DND-41 (cell line): ENCODE measurements around the gene LAMP1.

ENCODE experiments used
- ATAC-seq: fragments of 200-7000 bp; cut with Tn5 transposase; 3 replicates; pipeline ENCODE4 v1.9.1; 2021; ENCODE audit warnings: low read depth; ENCODE audit not compliant: insufficient read depth
- DNase-seq: peaks from one replicate; pipeline ENCODE4 v3.0.0-alpha.2; 2020
- H2AFZ ChIP-seq: 2 replicates; pipeline ENCODE4 v1.6.0; 2012; ENCODE audit warnings: low read depth, low read length
- H3K27ac ChIP-seq: 2 replicates; pipeline ENCODE4 v1.5.1; 2012; ENCODE audit warnings: low read length, inconsistent platforms
- H3K27me3 ChIP-seq: fragments of 200-600 bp; sonication (generic); 2 replicates; pipeline ENCODE4 v1.6.0; 2012; ENCODE audit warnings: low read length, mild to moderate bottlenecking, inconsistent platforms; ENCODE audit not compliant: insufficient read depth, poor library complexity
- H3K36me3 ChIP-seq: 2 replicates; pipeline ENCODE4 v1.5.1; 2012; ENCODE audit warnings: low read length, inconsistent platforms; ENCODE audit not compliant: insufficient read depth
- H3K4me1 ChIP-seq: 2 replicates; pipeline ENCODE4 v1.5.1; 2012; ENCODE audit warnings: mild to moderate bottlenecking, low read length; ENCODE audit not compliant: insufficient read depth
- H3K4me2 ChIP-seq: 2 replicates; pipeline ENCODE4 v1.6.0; 2012; ENCODE audit warnings: mild to moderate bottlenecking, moderate library complexity, low read length, inconsistent platforms; ENCODE audit not compliant: insufficient read depth
- H3K4me3 ChIP-seq, 2 experiments: fragments of 200-600 bp in 1 of 2; shearing (Covaris generic) in 1 of 2; 2 replicates each; pipeline ENCODE4 v1.5.1; 2012 to 2016; ENCODE audit warnings: inconsistent platforms in 2 of 2, low read length in 2 of 2, mild to moderate bottlenecking in 2 of 2, low read depth in 1 of 2, moderate library complexity in 1 of 2
- H3K79me2 ChIP-seq: 2 replicates; pipeline ENCODE4 v1.6.0; 2012; ENCODE audit warnings: low read length, inconsistent platforms; ENCODE audit not compliant: insufficient read depth
- H3K9ac ChIP-seq: 2 replicates; pipeline ENCODE4 v1.6.0; 2012; ENCODE audit warnings: low read depth, mild to moderate bottlenecking, inconsistent platforms, low read length, moderate library complexity
- H3K9me3 ChIP-seq: 2 replicates; pipeline ENCODE4 v1.5.1; 2012; ENCODE audit warnings: low read length, moderate library complexity, mild to moderate bottlenecking, inconsistent platforms; ENCODE audit not compliant: insufficient read depth, severe bottlenecking
- H4K20me1 ChIP-seq: 2 replicates; pipeline ENCODE4 v1.6.0; 2012; ENCODE audit warnings: low read length; ENCODE audit not compliant: insufficient read depth
- CTCF ChIP-seq: IDR thresholded peaks from 2 replicates; pipeline ENCODE4 v1.5.1; 2012; ENCODE audit warnings: borderline replicate concordance, low read length, moderate library complexity, mild to moderate bottlenecking; ENCODE audit not compliant: poor library complexity, severe bottlenecking; ENCODE audit errors: extremely low read depth
- EZH2 ChIP-seq: IDR thresholded peaks from 3 replicates; pipeline ENCODE4 v1.6.1; 2012; ENCODE audit warnings: borderline replicate concordance, low read depth, mild to moderate bottlenecking, moderate library complexity, low read length, inconsistent platforms; ENCODE audit not compliant: severe bottlenecking

LAMP1 gene

DNA sequence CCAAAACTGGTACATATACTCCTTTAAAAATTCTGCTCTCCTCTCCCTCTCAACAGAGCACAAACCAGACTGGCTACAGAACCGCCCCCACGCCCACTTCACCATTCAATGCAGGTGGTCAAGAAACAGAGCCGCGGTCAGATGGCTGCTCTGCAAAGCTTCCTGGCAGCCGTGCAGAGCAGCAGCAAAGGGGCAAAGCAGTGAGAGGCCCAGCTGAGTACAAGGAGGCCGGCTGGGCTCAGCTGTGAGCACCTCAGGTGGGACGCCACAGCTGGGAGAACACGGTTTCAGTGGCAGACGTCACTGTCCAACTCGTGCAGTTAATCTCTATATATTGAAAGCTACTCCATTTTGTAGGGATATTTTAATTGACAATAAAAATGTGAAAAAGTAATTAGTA, 58.6 kb downstream of the LAMP1 start:
- H2AFZ ChIP-seq, result no peak overlapping the region
- ATAC-seq (no peak), DNase-seq (no peak)
- H3K27me3 ChIP-seq, result peaks cover 11% of the 10 kb centered on the region
- H3K36me3 ChIP-seq, result no peaks in the 10 kb centered on the region
- H3K9me3 ChIP-seq, result no peaks in the 10 kb centered on the region
- H3K4me3 ChIP-seq, result no peak overlapping the region
- H3K27ac ChIP-seq, result no peak overlapping the region
- TF ChIP-seq EZH2 (no peak), CTCF (no peak)
- H4K20me1 ChIP-seq, result no peaks in the 10 kb centered on the region
- no peaks in the 10 kb centered on the region for H3K4me1 ChIP-seq
- H3K9ac ChIP-seq, result no peak overlapping the region
- no peak overlapping the region for H3K4me2 ChIP-seq
- no peaks in the 10 kb centered on the region for H3K79me2 ChIP-seq

GRCh38 chr13:113356596-113356995, 59.6 kb downstream of the LAMP1 start:
- H3K4me1 ChIP-seq, result no peaks in the 10 kb centered on the region
- H3K79me2 ChIP-seq, result no peaks in the 10 kb centered on the region
- H2AFZ ChIP-seq, result no peak overlapping the region
- no peaks in the 10 kb centered on the region for H3K9me3 ChIP-seq
- H3K36me3 ChIP-seq, result no peaks in the 10 kb centered on the region
- H3K27ac ChIP-seq, result no peak overlapping the region
- TF ChIP-seq CTCF, result no peak
- no peak for TF ChIP-seq EZH2
- ATAC-seq (no peak), DNase-seq (no peak)
- no peaks in the 10 kb centered on the region for H4K20me1 ChIP-seq
- H3K9ac ChIP-seq, result no peak overlapping the region
- H3K4me3 ChIP-seq, result no peak overlapping the region
- no peak overlapping the region for H3K4me2 ChIP-seq
- H3K27me3 ChIP-seq, result peaks cover 11% of the 10 kb centered on the region

- Histone ChIP-seq H3K79me2 (no peaks in the 10 kb centered on the region), H3K4me1 (no peaks in the 10 kb centered on the region), H2AFZ (no peak overlapping the region), H3K27me3 (peaks cover 11% of the 10 kb centered on the region), H3K4me3 (no peak overlapping the region), H3K4me2 (no peak overlapping the region), H3K27ac (no peak overlapping the region), H3K9me3 (no peaks in the 10 kb centered on the region), H4K20me1 (no peaks in the 10 kb centered on the region), H3K36me3 (no peaks in the 10 kb centered on the region), H3K9ac (no peak overlapping the region)
- DNase-seq (no peak), ATAC-seq (no peak)
- no peak for TF ChIP-seq CTCF
- no peak for TF ChIP-seq EZH2
Measured at GRCh38 chr13:113357529-113357928, 60.5 kb downstream of the LAMP1 start.

DNA sequence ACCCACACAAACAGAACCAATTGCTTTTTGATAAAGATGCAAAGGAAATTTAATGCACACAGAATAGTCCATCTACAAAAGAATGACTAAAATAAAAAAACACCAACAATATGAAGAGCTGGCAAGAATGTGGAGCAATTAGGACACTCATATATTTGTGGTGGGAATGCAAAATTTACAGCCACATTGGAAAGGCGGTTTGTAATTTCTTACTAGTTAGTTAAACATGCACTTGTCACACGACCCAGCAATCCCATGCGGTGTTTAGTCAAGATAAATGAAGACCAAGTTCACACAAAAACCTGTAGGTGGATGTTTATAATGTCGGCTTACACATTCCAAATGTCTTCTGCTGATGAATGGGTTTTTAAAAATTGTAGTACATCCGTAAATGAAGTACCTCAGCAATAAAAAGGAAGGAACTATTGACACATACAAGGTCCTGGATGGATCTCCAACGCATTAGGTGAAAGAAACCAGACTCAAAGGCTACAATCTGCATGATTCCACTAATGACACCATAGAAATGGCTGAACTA, 61.7 kb downstream of the LAMP1 start:
- Histone ChIP-seq H2AFZ (no peak overlapping the region), H3K27ac (no peak overlapping the region), H3K79me2 (no peaks in the 10 kb centered on the region), H3K4me2 (no peak overlapping the region), H3K4me3 (no peak overlapping the region), H3K9ac (no peak overlapping the region), H3K36me3 (no peaks in the 10 kb centered on the region), H3K27me3 (peaks cover 11% of the 10 kb centered on the region), H3K9me3 (no peaks in the 10 kb centered on the region), H3K4me1 (no peaks in the 10 kb centered on the region), H4K20me1 (no peaks in the 10 kb centered on the region)
- ATAC-seq, result no peak
- no peak for DNase-seq
- TF ChIP-seq CTCF (no peak), EZH2 (no peak)
